Measurements from ENCODE around the gene ELP4. TPM values are rescaled to one million over a fixed set of nuclear protein-coding genes. Genes with fewer than 3 reads are reported as not detected.

ELP4 gene
- total RNA-seq, 1 experiment from 2014 or later = 15.2 TPM

DNA sequence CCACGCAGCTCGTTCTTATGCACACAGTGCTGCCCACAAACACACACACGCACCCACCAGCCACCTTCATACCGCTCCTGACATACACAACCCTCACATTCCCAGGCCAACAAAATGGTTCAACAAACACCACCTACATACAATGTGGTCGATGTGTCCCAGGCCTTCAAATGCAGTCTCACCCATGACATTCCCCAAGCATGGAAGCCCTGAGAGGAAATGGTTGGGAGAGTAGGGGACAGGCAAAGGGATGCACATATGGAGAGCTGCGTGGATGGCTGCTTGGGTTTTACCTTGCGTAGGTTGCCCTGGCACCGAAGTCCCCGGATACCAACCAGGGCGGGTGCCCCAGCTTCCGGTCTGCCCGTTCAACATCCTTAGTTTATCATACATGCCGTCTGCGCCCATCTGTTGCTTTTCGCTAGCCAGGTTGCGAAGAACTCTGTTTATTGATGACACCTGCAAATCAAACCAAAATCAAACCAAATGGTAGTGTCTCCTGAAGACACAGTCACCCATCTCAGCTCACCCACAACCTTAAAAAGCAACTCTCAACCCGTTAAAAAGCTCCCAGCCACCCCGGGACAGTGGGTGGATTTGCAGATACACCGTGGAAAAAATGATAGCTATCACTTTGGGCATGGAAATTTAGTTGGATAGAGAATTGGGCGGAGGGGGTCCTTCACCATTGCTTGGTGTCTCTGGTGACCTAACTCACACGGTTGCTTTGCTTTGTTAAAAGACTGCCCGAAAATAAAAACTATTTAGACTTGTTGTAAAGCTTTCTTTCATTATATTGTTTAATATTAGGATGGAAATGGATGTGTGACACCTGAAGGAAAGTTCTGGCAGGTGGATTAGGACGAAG lies 291.1 kb downstream of the ELP4 start:
- H3K9me3 ChIP-seq (ENCODE audit: control insufficient read depth, low read depth, low read length) = no peaks in the 10 kb centered on the region
- H3K4me1 ChIP-seq (ENCODE audit: insufficient read depth, low read length) = no peaks in the 10 kb centered on the region
- no peak overlapping the region for H2AFZ ChIP-seq (ENCODE audit: low read length)
- H3K4me2 ChIP-seq (ENCODE audit: insufficient read depth, insufficient read length, low read length) = no peak overlapping the region
- H3T11ph ChIP-seq (ENCODE audit: low read length) = no peak overlapping the region
- H3K23ac ChIP-seq (ENCODE audit: insufficient read length, low read depth, low read length) = no peak overlapping the region
- no peak overlapping the region for H2BK120ac ChIP-seq (ENCODE audit: low read depth, low read length, poor library complexity, severe bottlenecking)
- no peaks in the 10 kb centered on the region for H3K79me1 ChIP-seq (ENCODE audit: insufficient read depth, low read depth, low read length, poor library complexity, severe bottlenecking)
- H4K8ac ChIP-seq (replicated peaks; ENCODE audit: insufficient read length, low read depth, low read length) = no peak overlapping the region
- no peak overlapping the region for H2BK15ac ChIP-seq (ENCODE audit: low read depth, low read length)
- no peak overlapping the region for H2BK12ac ChIP-seq (ENCODE audit: insufficient read length, low read depth, low read length)
- H3K4me1 Mint-ChIP-seq = peaks cover 36 to 66% of the 10 kb centered on the region in 2 experiments
- no peak overlapping the region for H3K27ac Mint-ChIP-seq
- no peak overlapping the region for H3K56ac ChIP-seq (ENCODE audit: insufficient read length, low read depth, low read length)
- no peak overlapping the region for H3K14ac ChIP-seq (ENCODE audit: insufficient read depth, low read length)
- H3K27me3 Mint-ChIP-seq (ENCODE audit: low read depth) = peaks cover 100% of the 10 kb centered on the region
- no peak overlapping the region for H2BK5ac ChIP-seq (ENCODE audit: insufficient read length, low read length)
- H3K4me3 Mint-ChIP-seq = peak overlapping the region in 1 of 2 experiments; percentile 62; a peak in 2 of 5 replicates
- peaks cover 90% of the 10 kb centered on the region for H3K27me3 ChIP-seq (ENCODE audit: insufficient read depth, low read length)
- H3K4ac ChIP-seq (ENCODE audit: low read depth, low read length) = no peak overlapping the region
- H3K9me3 Mint-ChIP-seq = peaks cover 3 to 6% of the 10 kb centered on the region in 2 experiments; a peak in 2 of 5 replicates
- TF ChIP-seq CTCF (conservative IDR thresholded peaks at IDR 0.05) = no peak
- no peak overlapping the region for H2AK5ac ChIP-seq (ENCODE audit: insufficient read length, low read length)
- H3K23me2 ChIP-seq (ENCODE audit: insufficient read length, low read depth, low read length, poor library complexity, severe bottlenecking) = peaks cover 21% of the 10 kb centered on the region
- H4K5ac ChIP-seq (ENCODE audit: insufficient read length, low read depth, low read length) = no peak overlapping the region
- no peak for DNase-seq
- H3K18ac ChIP-seq (ENCODE audit: insufficient read length, low read depth, low read length) = no peak overlapping the region
- no peak overlapping the region for H3K9ac ChIP-seq (ENCODE audit: extremely low read depth, insufficient read length, low read length)
- no peak overlapping the region for H4K91ac ChIP-seq (ENCODE audit: insufficient read length, low read depth, low read length)
- H4K20me1 ChIP-seq (ENCODE audit: control insufficient read depth, insufficient read depth, insufficient read length) = no peaks in the 10 kb centered on the region
- no peaks in the 10 kb centered on the region for H3K79me2 ChIP-seq (ENCODE audit: insufficient read depth, low read length)
- no peak overlapping the region for H2BK20ac ChIP-seq (ENCODE audit: low read depth, low read length, poor library complexity, severe bottlenecking)
- no peaks in the 10 kb centered on the region for H3K36me3 Mint-ChIP-seq (ENCODE audit: insufficient read depth in 1 of 3, low read depth in 3 of 3)
- H3K27ac ChIP-seq (ENCODE audit: insufficient read length, low read depth, low read length) = no peak overlapping the region
- WGBS (ENCODE audit: extremely low coverage, insufficient read length, low lambda C conversion rate) = no CpG with 5 or more reads among the region's 23 CpGs

Measured in H9 (cell line).